ENCODE data around the gene PRMT2. TPM values are rescaled to one million over a fixed set of nuclear protein-coding genes. Genes with fewer than 3 reads are reported as not detected.
A peak's percentile ranks its signal among the peaks of the same experiment; 100 is the strongest.

The PRMT2 gene
- total and polyA plus RNA-seq, 8 donors = 18.7 to 85.0 (median 63.9) TPM

DNA sequence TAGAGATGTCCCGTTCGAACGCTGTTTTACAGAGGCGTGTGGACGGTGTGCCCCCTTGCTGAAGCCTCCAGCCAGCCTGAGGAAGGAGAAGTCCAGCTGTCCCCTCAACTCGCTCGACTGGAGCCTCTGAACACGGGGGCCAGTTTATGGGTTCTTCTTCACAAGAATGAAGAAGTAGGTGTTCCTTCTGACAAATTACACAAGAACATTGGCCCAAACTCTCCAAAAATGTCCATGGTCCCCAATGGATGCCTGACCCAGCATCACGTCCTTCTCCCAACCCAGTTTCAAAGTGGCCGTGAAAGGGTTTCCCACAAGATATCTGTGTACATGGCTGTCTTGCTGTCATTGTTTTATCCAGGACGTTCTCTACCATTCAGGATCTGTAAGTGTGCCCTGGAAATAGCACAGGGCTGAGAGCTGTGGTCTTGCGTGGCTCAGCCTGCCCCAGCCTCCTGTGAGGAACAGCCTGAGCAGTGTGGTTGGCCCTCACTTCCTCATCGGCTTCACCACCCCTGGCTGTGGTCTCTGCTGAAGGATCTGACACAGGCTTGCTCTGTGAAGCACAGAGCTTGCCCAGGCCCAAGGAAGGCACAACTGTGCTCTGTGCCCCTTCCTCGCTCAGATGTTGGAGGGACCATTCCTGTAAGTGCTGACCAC lies 29.6 kb upstream of the PRMT2 start:
- WGBS, 5 donors = 72 to 80% (median 75%) methylated on average over 14 of the region's 14 CpGs
- DNase-seq = peak; percentile 45 to 58
- Histone ChIP-seq H3K9me3 (peaks cover 0 to 10% (median 5%) of the 10 kb centered on the region in 4 donors), H3K36me3 (no peaks in the 10 kb centered on the region), H3K27ac (peak overlapping the region in 4 of 5 donors; percentile 21 to 36 (median 27)), H3K4me3 (no peak overlapping the region), H3K27me3 (peaks cover 0 to 23% (median 4%) of the 10 kb centered on the region in 3 donors), H3K4me1 (peaks cover 0 to 40% (median 0%) of the 10 kb centered on the region in 4 donors)
- no peak for TF ChIP-seq EP300 (IDR thresholded peaks at IDR 0.05)
- intact Hi-C loops (cut with DNase I; ENCODE audit: low total_unique reads) = no loop called here

DNA sequence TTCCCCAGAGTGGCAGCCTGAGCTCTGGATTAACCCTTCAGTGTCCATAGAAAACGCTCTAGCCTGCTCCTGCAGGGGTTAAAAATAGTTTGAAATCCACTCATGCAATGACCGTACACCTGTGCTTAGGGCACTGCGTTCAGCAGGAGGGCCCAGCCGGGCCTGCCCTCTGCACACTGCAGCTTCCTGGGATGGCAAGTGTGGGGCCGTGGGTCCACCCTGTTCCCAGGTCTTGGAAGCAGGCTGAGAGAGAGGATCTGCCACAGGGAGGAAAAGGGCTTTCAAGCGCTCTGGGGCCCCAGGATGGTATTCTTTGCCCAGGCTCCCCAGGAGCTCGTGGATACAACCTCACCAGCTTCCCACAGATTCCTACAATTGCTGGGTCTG lies 29.1 kb upstream of the PRMT2 start:
- TF ChIP-seq POLR2A (IDR thresholded peaks at IDR 0.05) (no peak), EP300 (IDR thresholded peaks at IDR 0.05) (no peak), POLR2AphosphoS5 (IDR thresholded peaks at IDR 0.05) (no peak)
- TF ChIP-seq, protein P1, sequence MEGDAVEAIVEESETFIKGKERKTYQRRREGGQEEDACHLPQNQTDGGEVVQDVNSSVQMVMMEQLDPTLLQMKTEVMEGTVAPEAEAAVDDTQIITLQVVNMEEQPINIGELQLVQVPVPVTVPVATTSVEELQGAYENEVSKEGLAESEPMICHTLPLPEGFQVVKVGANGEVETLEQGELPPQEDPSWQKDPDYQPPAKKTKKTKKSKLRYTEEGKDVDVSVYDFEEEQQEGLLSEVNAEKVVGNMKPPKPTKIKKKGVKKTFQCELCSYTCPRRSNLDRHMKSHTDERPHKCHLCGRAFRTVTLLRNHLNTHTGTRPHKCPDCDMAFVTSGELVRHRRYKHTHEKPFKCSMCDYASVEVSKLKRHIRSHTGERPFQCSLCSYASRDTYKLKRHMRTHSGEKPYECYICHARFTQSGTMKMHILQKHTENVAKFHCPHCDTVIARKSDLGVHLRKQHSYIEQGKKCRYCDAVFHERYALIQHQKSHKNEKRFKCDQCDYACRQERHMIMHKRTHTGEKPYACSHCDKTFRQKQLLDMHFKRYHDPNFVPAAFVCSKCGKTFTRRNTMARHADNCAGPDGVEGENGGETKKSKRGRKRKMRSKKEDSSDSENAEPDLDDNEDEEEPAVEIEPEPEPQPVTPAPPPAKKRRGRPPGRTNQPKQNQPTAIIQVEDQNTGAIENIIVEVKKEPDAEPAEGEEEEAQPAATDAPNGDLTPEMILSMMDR (IDR thresholded peaks at IDR 0.05) = no peak
- Histone ChIP-seq H3K36me3 (no peaks in the 10 kb centered on the region), H3K27ac (peak overlapping the region in 3 of 5 donors; percentile 21 to 36 (median 27)), H3K4me3 (no peak overlapping the region), H3K27me3 (peaks cover 0 to 23% (median 4%) of the 10 kb centered on the region in 3 donors), H3K9me3 (peaks cover 0 to 13% (median 8%) of the 10 kb centered on the region in 4 donors), H3K4me1 (peaks cover 0 to 35% (median 0%) of the 10 kb centered on the region in 4 donors)
- intact Hi-C loops (cut with DNase I; ENCODE audit: low total_unique reads) = no loop called here
- DNase-seq = no peak
- WGBS, 5 donors = 61 to 80% (median 72%) methylated on average over 3 to 7 of the region's 7 CpGs

DNA sequence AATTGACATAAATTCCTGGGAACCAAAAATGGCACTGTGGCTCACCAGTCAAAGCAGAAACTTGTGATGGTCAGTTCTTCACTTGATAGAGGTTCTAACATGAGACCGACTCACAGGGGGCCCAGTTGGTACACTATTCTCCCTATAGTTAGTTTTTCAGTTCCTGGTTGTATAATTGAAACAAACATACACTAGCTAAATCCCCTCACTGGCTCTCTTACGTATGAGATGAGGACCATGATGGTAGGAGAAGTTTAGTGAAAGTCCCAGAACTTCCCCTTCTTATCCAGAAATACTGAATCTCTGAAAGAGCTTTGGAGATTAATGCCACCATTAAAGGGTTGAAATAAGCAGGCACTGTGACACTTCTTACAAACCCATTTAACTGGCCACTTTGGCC lies 27.8 kb upstream of the PRMT2 start:
- no peak for DNase-seq
- TF ChIP-seq POLR2A (IDR thresholded peaks at IDR 0.05) = no peak
- TF ChIP-seq EP300 (IDR thresholded peaks at IDR 0.05) = no peak
- no peak for TF ChIP-seq POLR2AphosphoS5 (IDR thresholded peaks at IDR 0.05)
- TF ChIP-seq, protein P1 (IDR thresholded peaks at IDR 0.05) = no peak
- Histone ChIP-seq H3K27me3 (peaks cover 0 to 23% (median 4%) of the 10 kb centered on the region in 3 donors), H3K9me3 (peaks cover 0 to 13% (median 8%) of the 10 kb centered on the region in 4 donors), H3K36me3 (no peaks in the 10 kb centered on the region), H3K4me3 (no peak overlapping the region), H3K27ac (no peak overlapping the region), H3K4me1 (peaks cover 0 to 25% (median 0%) of the 10 kb centered on the region in 4 donors)
- 85 to 93% (median 86%) methylated on average over 2 of the region's 2 CpGs for WGBS, 5 donors
- intact Hi-C loops (cut with DNase I; ENCODE audit: low total_unique reads) = no loop called here

DNA sequence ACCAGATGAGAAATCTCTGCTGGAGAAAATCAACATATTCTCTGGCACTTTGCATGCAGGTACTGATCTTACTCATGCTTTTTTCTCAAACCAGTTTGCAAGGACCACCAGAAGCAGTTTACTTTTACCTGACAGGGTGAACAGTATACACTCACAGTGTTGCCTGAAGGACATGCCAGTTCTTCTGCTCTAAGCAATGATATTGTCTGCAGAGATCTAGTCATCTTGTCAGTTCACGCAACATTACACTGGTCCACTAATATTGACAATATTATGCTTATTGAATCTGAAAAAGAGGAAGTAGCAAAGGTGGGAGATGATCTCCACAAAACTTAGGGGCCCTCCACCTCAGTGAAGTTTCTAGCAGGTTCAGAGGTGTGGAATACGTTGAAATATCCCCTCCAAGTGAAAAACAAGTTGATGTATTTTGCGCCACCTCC lies 26.8 kb upstream of the PRMT2 start:
- intact Hi-C loops (cut with DNase I; ENCODE audit: low total_unique reads) = no loop called here
- Histone ChIP-seq H3K4me3 (no peak overlapping the region), H3K9me3 (peaks cover 0 to 13% (median 8%) of the 10 kb centered on the region in 4 donors), H3K36me3 (no peaks in the 10 kb centered on the region), H3K4me1 (peaks cover 0 to 23% (median 0%) of the 10 kb centered on the region in 4 donors), H3K27me3 (peaks cover 0 to 23% (median 4%) of the 10 kb centered on the region in 3 donors), H3K27ac (no peak overlapping the region)
- TF ChIP-seq POLR2AphosphoS5 (IDR thresholded peaks at IDR 0.05) (no peak), POLR2A (IDR thresholded peaks at IDR 0.05) (no peak), EP300 (IDR thresholded peaks at IDR 0.05) (no peak)
- TF ChIP-seq, protein P1 (IDR thresholded peaks at IDR 0.05) = no peak
- DNase-seq = no peak
- 77 to 83% (median 79%) methylated on average over 3 of the region's 3 CpGs for WGBS, 5 donors
